Esophagus muscularis mucosa (tissue), 4 donors: ENCODE measurements around the gene PMVK. TPM values are rescaled to one million over a fixed set of nuclear protein-coding genes. Genes with fewer than 3 reads are reported as not detected.

ENCODE experiments used
- DNase-seq: peaks from one replicate; pipeline ENCODE4 v3.0.0-alpha.2; 2017; ENCODE audit errors: extremely low spot score
- H3K27ac ChIP-seq, 4 donors: fragments of 200-600 bp; sonication (generic); replicated peaks in 1 of 4; 1 replicate in 3 of 4; 2 replicates in 1 of 4; pipeline ENCODE4 v1.5.1; 2016 to 2019; ENCODE audit warnings: mild to moderate bottlenecking in 1 of 4
- H3K27me3 ChIP-seq, 4 donors: fragments of 200-600 bp; sonication (generic); one replicate each; pipeline versions ENCODE4 v1.5.1 to v1.6.0; 2016 to 2019
- H3K36me3 ChIP-seq, 4 donors: fragments of 200-600 bp; sonication (generic); one replicate each; pipeline ENCODE4 v1.5.1; 2016 to 2019
- H3K4me1 ChIP-seq, 4 donors: fragments of 200-600 bp; sonication (generic); one replicate each; pipeline ENCODE4 v1.5.1; 2016 to 2019
- H3K4me3 ChIP-seq, 4 donors: fragments of 200-600 bp; sonication (generic); 1 replicate in 2 of 4; 2 replicates in 2 of 4; pipeline ENCODE4 v1.5.1; 2016 to 2019; ENCODE audit warnings: mild to moderate bottlenecking in 4 of 4, moderate library complexity in 1 of 4
- H3K9me3 ChIP-seq, 4 donors: fragments of 200-600 bp; sonication (generic); 1 replicate in 3 of 4; 2 replicates in 1 of 4; pipeline ENCODE4 v1.5.1; 2016 to 2019
- EP300 ChIP-seq: sonication (generic); formaldehyde crosslinking; IDR thresholded peaks from one replicate; pipeline ENCODE4 v1.6.1; 2017; ENCODE audit warnings: antibody characterized with exemption
- POLR2A ChIP-seq: fragments of 450-650 bp; IDR thresholded peaks from one replicate; pipeline ENCODE4 v1.6.1; 2017; ENCODE audit warnings: antibody characterized with exemption, moderate library complexity, mild to moderate bottlenecking, low read depth
- POLR2AphosphoS5 ChIP-seq, 2 donors: sonication (generic); formaldehyde crosslinking; IDR thresholded peaks; one replicate each; pipeline ENCODE4 v1.6.1; 2017; ENCODE audit warnings: antibody characterized with exemption in 2 of 2
- WGBS: methylation state at CpG from one replicate; pipeline ENCODE4 v1.1.5; 2018; 5-methylcytosine and 5-hydroxymethylcytosine counted together
- intact Hi-C: fragments of 100-400 bp; cut with DNase I; formaldehyde crosslinking; loops from one replicate; pipeline ENCODE4 v1.15.1; 2023
- total RNA-seq, 4 donors: library from RNA; depleted of rRNA; stranded (reverse); fragments of >200 nt; gene quantifications; one replicate each; pipeline versions ENCODE4 v1.1.0 to v1.2.1, GENCODE V29; 2016
- TF ChIP-seq, protein P1 (sequence below), 3 experiments: fragments of 200-600 bp in 2 of 3; fragments of 450-650 bp in 1 of 3; sonication (generic) in 2 of 3; IDR thresholded peaks; one replicate each; pipeline ENCODE4 v1.5.1; 2017 to 2019; ENCODE audit warnings: antibody characterized with exemption in 3 of 3, mild to moderate bottlenecking in 2 of 3, moderate library complexity in 1 of 3

PMVK gene
- total RNA-seq, 4 donors from 2014 or later = 15.9 to 26.2 (median 20.0) TPM

DNA sequence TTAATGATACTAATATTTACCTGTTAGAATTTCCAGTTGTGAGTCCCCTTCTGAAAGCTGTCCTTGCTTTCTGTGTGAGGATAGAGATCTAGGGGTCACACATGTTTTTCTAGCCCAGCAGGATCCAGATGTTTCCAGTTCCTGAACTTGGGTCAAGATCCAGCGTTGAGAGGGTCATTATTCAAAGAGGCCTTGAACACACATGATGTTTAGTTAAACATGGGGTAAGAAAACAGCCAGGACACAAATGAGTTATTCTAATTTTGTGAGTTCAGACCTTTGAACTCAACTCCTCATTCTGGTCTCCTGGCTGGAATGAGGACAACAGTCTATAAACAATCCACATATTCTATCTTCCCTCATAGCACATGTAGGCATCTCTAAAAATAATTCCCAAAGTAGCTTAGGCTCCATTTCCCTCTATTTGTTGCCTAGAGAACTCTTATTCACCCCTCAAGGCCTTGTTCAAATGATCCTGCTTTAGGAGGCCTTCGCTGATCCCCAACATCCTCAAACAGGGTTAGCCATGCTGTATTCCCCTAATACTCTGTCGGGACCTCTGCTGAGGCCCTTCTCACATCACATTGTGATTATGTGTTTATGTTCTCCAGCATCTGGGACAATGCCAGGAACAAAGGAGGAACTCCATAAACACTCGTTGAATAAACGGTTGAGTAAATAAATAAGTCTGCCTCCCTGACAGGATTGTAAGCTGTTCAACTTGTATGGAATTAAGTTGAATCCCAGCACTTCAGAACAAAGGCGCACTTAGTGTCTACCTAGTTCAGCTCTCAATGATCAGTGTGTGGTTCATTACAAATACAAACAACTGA lies 51.4 kb downstream of the PMVK start:
- H3K36me3 ChIP-seq = no peaks in the 10 kb centered on the region
- H3K4me1 ChIP-seq = no peaks in the 10 kb centered on the region
- no peak for DNase-seq
- peaks cover 0 to 4% (median 0%) of the 10 kb centered on the region in 4 donors for H3K27me3 ChIP-seq
- H3K4me3 ChIP-seq = no peak overlapping the region
- no peak for TF ChIP-seq POLR2AphosphoS5 (IDR thresholded peaks at IDR 0.05)
- no peak for TF ChIP-seq EP300
- no peak for TF ChIP-seq POLR2A
- TF ChIP-seq, protein P1, sequence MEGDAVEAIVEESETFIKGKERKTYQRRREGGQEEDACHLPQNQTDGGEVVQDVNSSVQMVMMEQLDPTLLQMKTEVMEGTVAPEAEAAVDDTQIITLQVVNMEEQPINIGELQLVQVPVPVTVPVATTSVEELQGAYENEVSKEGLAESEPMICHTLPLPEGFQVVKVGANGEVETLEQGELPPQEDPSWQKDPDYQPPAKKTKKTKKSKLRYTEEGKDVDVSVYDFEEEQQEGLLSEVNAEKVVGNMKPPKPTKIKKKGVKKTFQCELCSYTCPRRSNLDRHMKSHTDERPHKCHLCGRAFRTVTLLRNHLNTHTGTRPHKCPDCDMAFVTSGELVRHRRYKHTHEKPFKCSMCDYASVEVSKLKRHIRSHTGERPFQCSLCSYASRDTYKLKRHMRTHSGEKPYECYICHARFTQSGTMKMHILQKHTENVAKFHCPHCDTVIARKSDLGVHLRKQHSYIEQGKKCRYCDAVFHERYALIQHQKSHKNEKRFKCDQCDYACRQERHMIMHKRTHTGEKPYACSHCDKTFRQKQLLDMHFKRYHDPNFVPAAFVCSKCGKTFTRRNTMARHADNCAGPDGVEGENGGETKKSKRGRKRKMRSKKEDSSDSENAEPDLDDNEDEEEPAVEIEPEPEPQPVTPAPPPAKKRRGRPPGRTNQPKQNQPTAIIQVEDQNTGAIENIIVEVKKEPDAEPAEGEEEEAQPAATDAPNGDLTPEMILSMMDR (IDR thresholded peaks at IDR 0.05) = no peak
- no peaks in the 10 kb centered on the region for H3K9me3 ChIP-seq
- 63% methylated on average over 6 of the region's 6 CpGs for WGBS
- intact Hi-C loops = no loop called here
- H3K27ac ChIP-seq = no peak overlapping the region

DNA sequence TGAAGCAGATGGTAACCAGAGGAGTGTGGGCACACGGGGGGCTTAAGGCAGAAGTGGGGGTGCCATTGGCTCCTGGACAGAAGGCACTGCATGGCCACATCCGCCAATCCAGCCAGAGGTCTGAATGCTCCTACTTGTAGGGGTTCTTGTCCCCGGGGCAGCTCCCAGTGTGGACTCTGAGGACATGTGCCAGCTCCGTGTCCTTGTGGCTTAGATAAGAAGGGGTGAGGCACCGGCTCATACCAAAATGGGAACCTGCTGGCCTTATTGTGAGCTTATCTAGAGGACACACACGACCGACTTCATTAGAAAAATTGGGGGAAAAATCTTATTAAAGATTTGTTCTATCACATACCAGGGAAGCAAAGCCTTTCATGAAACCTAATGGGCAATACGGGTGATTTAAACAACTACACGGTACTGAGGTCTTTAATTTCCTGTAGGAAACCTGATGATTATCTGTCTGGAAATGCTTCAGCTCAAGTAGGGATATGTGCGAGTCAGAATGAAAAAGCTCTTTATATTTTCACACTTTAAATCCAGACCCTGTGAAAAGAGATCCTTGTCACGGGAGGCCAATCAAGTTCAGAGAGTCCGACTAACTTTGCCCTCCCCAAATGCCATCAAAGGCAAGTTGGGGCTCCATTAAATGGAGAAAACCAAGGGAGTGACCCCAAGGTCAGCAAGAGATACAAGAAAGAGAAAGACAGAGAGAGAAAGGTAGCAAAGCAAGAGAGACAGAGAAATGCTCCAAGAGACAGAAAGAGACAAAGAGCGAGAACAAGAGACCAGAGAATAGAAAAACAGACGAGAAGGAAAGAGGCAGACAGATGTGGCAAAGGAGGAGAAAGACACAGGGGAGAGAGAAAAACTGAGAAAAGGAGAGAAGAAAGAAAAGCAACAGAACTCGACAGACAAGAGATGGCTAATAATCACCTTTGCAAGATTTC lies 52.3 kb downstream of the PMVK start:
- Histone ChIP-seq H3K27me3 (peaks cover 0 to 4% (median 0%) of the 10 kb centered on the region in 4 donors), H3K4me1 (no peaks in the 10 kb centered on the region), H3K36me3 (no peaks in the 10 kb centered on the region), H3K27ac (no peak overlapping the region), H3K4me3 (no peak overlapping the region), H3K9me3 (no peaks in the 10 kb centered on the region)
- intact Hi-C loops = no loop called here
- no peak for TF ChIP-seq POLR2A
- no peak for TF ChIP-seq EP300
- TF ChIP-seq POLR2AphosphoS5 (IDR thresholded peaks at IDR 0.05) = no peak
- TF ChIP-seq, protein P1 (IDR thresholded peaks at IDR 0.05) = no peak
- DNase-seq = no peak
- 68% methylated on average over 14 of the region's 15 CpGs for WGBS

DNA sequence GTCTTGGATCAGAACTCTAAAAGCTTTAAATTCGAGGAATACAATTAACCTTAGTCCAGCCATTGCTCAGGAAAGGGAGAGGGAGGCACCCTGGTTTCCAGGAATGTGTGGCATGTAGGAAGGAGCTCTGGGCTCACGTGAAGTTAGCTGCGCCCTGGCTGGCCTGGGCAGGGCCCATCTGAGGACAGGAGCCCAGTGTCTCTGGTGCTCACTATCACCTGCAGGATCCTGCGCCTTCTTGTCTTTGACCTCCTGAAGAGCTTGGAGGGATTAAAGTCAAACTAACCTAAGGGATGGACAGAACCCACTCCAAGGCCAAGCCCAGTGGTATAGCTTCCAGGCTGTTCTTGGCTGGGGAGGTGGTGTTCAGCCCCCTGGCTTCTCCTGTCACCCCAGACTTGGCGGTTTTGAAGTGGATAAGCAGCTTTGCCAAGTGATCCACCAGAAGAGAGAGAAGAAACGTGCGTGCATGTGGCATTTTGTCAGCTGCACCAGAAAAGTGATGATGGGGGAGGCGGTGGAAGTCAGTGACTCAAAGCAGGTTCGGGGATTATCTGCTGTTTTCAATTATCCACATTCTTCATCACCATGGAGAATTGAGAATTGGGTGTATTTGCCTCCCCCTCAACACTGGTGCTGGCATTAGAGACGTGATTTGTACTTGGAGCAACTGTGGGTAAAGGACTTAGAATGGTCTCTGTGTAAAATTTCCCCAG lies 54.5 kb downstream of the PMVK start:
- H3K27ac ChIP-seq = no peak overlapping the region
- peaks cover 0 to 9% (median 5%) of the 10 kb centered on the region in 4 donors for H3K4me1 ChIP-seq
- no peaks in the 10 kb centered on the region for H3K9me3 ChIP-seq
- no peaks in the 10 kb centered on the region for H3K27me3 ChIP-seq
- 81% methylated on average over 9 of the region's 10 CpGs for WGBS
- no peaks in the 10 kb centered on the region for H3K36me3 ChIP-seq
- intact Hi-C loops = no loop called here
- DNase-seq = no peak
- no peak for TF ChIP-seq POLR2AphosphoS5 (IDR thresholded peaks at IDR 0.05)
- TF ChIP-seq, protein P1 (IDR thresholded peaks at IDR 0.05) = no peak
- TF ChIP-seq POLR2A = no peak
- no peak overlapping the region for H3K4me3 ChIP-seq

DNA sequence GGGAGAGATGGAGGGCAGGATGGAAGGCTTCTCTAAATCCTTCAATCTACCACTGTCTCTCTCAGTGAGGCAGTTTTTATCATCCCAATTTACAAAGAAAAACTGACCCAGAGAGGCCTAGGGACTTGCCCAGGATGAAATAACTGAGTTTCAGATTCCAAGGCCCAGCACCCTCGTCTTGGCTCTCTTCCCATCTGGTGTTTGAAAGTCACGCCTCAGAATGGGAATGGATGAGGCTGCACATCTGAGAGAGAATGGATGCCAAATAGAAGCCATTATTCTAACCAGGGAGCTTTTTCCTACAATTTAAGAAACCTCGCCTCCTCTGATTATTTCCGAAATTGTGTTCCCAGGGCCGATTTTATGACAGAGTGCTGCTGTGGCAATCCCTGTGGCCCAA lies 55.8 kb downstream of the PMVK start:
- TF ChIP-seq POLR2AphosphoS5 (IDR thresholded peaks at IDR 0.05) = no peak
- no peak for TF ChIP-seq EP300
- no peak for TF ChIP-seq POLR2A
- TF ChIP-seq, protein P1 (IDR thresholded peaks at IDR 0.05) = no peak
- no peak for DNase-seq
- Histone ChIP-seq H3K36me3 (no peaks in the 10 kb centered on the region), H3K27ac (no peak overlapping the region), H3K27me3 (no peaks in the 10 kb centered on the region), H3K4me3 (no peak overlapping the region), H3K9me3 (no peaks in the 10 kb centered on the region), H3K4me1 (peaks cover 0 to 9% (median 5%) of the 10 kb centered on the region in 4 donors)
- 63% methylated on average over 5 of the region's 5 CpGs for WGBS
- intact Hi-C loops = no loop called here
